Measurements from ENCODE around the gene ISLR2.

ISLR2 gene

DNA sequence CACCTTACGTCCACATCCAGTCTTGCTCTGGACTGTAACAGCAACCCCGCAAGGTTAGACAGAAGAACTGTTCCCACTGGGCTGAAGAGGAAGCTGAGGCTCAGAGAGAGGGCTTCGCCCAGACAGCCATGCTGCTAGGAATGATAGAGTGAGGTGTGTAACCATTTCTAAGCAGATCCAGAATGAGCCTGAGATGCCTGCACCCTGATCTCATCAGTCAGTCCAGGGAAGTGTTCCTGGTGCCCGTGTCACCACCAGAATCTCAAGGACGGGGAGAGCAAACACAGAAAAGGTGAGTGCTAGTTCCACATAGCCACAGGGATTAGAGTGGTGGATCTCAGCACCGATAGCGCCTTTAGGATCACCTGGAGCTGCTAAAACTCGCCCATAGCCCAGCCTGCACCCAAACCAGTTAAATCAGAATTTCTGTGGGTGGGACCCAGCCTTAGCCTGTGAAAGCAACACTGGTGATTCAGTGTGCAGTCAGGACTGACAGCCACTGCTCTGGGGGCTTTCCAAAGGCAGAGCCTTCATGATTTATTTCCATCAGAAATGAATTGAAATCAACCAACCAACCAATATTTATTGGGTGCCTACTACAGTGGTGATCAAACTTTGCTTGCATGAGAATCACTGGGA, 55.4 kb downstream of the ISLR2 start:
- Histone ChIP-seq H3K27me3 (ENCODE audit: insufficient read depth, low read length, poor library complexity) (peaks cover 3% of the 10 kb centered on the region), H3K9ac (ENCODE audit: low read depth, low read length) (no peak overlapping the region), H2AFZ (ENCODE audit: low read depth, low read length) (no peak overlapping the region), H3K36me3 (ENCODE audit: insufficient read depth, low read length) (no peaks in the 10 kb centered on the region), H3K4me3 (ENCODE audit: low read depth in 1 of 2, low read length in 2 of 2) (no peak overlapping the region), H3K27ac (ENCODE audit: low read length) (no peak overlapping the region), H4K20me1 (ENCODE audit: insufficient read depth, low read length) (no peaks in the 10 kb centered on the region; the same call in 1 of the 2 replicates), H3K79me2 (ENCODE audit: insufficient read depth, low read length) (no peaks in the 10 kb centered on the region), H3K4me2 (ENCODE audit: insufficient read depth, low read length) (no peak overlapping the region), H3K9me3 (ENCODE audit: insufficient read depth, low read length, severe bottlenecking) (no peaks in the 10 kb centered on the region), H3K4me1 (ENCODE audit: insufficient read depth, low read length) (no peaks in the 10 kb centered on the region)
- ATAC-seq (ENCODE audit: insufficient read depth, low read depth) (no peak), DNase-seq (no peak)
- no peak for TF ChIP-seq EZH2 (IDR thresholded peaks at IDR 0.05; ENCODE audit: borderline replicate concordance, low read depth, low read length, severe bottlenecking)
- TF ChIP-seq CTCF (IDR thresholded peaks at IDR 0.05; ENCODE audit: borderline replicate concordance, extremely low read depth, low read length, poor library complexity, severe bottlenecking): no peak
